Measurements from ENCODE around the gene CDK6.

Gene CDK6

GRCh38 chr7:92797693-92798092 lies 38.7 kb downstream of the CDK6 start:
- Histone ChIP-seq H3K4me3 (ENCODE audit: low read length in 2 of 2) (no peak overlapping the region), H3K9me3 (replicated peaks in 1 of 2; ENCODE audit: control insufficient read depth in 2 of 2, insufficient read depth in 1 of 2, low read depth in 1 of 2, low read length in 2 of 2) (no peaks in the 10 kb centered on the region), H3K4me2 (ENCODE audit: insufficient read depth, low read length, poor library complexity, severe bottlenecking) (no peak overlapping the region), H3K79me1 (ENCODE audit: low read depth, low read length) (no peaks in the 10 kb centered on the region), H3K9ac (ENCODE audit: low read depth, low read length, poor library complexity) (no peak overlapping the region), H3K4ac (ENCODE audit: low read length) (no peak overlapping the region), H3K36me3 (replicated peaks in 1 of 2; ENCODE audit: control insufficient read depth in 2 of 2, insufficient read depth in 2 of 2, low read length in 2 of 2) (no peaks in the 10 kb centered on the region), H3K14ac (ENCODE audit: low read length) (no peak overlapping the region), H2BK5ac (ENCODE audit: low read length) (no peak overlapping the region), H2BK12ac (ENCODE audit: low read length) (no peak overlapping the region), H3K27ac (replicated peaks; ENCODE audit: low read length) (no peak overlapping the region), H3K23ac (ENCODE audit: low read depth, low read length, poor library complexity) (no peak overlapping the region), H4K8ac (ENCODE audit: low read depth, low read length) (no peak overlapping the region), H2AFZ (ENCODE audit: low read length) (no peak overlapping the region), H3K27me3 (ENCODE audit: control insufficient read depth in 3 of 3, insufficient read depth in 3 of 3, low read depth in 1 of 3, low read length in 3 of 3) (no peaks in the 10 kb centered on the region), H2AK5ac (ENCODE audit: low read depth, low read length) (no peak overlapping the region), H2BK120ac (ENCODE audit: low read depth, low read length) (no peak overlapping the region), H3K18ac (ENCODE audit: low read length) (no peak overlapping the region), H4K91ac (ENCODE audit: low read depth, low read length, poor library complexity) (no peak overlapping the region), H3K4me1 (ENCODE audit: control insufficient read depth in 2 of 2, insufficient read depth in 1 of 2, low read depth in 1 of 2, low read length in 2 of 2) (no peaks in the 10 kb centered on the region), H2BK15ac (ENCODE audit: low read length) (no peak overlapping the region)
- whole genome bisulfite sequencing, 2 donors (ENCODE audit: extremely low coverage in 2 of 2, insufficient read length in 2 of 2, insufficient replicate concordance in 1 of 2): no CpG with 5 or more reads among the region's 4 CpGs
- DNase-seq (ENCODE audit: low spot score): no peak

GRCh38 chr7:92797284-92797683 lies 39.1 kb downstream of the CDK6 start:
- no peak overlapping the region for H2BK5ac ChIP-seq (ENCODE audit: low read length)
- no peak overlapping the region for H3K27ac ChIP-seq (replicated peaks; ENCODE audit: low read length)
- no peak overlapping the region for H2AK5ac ChIP-seq (ENCODE audit: low read depth, low read length)
- no peak overlapping the region for H3K23ac ChIP-seq (ENCODE audit: low read depth, low read length, poor library complexity)
- no peak overlapping the region for H2BK120ac ChIP-seq (ENCODE audit: low read depth, low read length)
- H3K18ac ChIP-seq (ENCODE audit: low read length): no peak overlapping the region
- no peaks in the 10 kb centered on the region for H3K9me3 ChIP-seq (replicated peaks in 1 of 2; ENCODE audit: control insufficient read depth in 2 of 2, insufficient read depth in 1 of 2, low read depth in 1 of 2, low read length in 2 of 2)
- DNase-seq (ENCODE audit: low spot score): no peak
- no peaks in the 10 kb centered on the region for H3K36me3 ChIP-seq (replicated peaks in 1 of 2; ENCODE audit: control insufficient read depth in 2 of 2, insufficient read depth in 2 of 2, low read length in 2 of 2)
- H2BK15ac ChIP-seq (ENCODE audit: low read length): no peak overlapping the region
- H3K4ac ChIP-seq (ENCODE audit: low read length): no peak overlapping the region
- no peak overlapping the region for H3K4me3 ChIP-seq (ENCODE audit: low read length in 2 of 2)
- no peaks in the 10 kb centered on the region for H3K27me3 ChIP-seq (ENCODE audit: control insufficient read depth in 3 of 3, insufficient read depth in 3 of 3, low read depth in 1 of 3, low read length in 3 of 3)
- no peak overlapping the region for H4K8ac ChIP-seq (ENCODE audit: low read depth, low read length)
- WGBS, 2 donors (ENCODE audit: extremely low coverage in 2 of 2, insufficient read length in 2 of 2, insufficient replicate concordance in 1 of 2): no CpG with 5 or more reads among the region's 1 CpG
- H3K4me1 ChIP-seq (ENCODE audit: control insufficient read depth in 2 of 2, insufficient read depth in 1 of 2, low read depth in 1 of 2, low read length in 2 of 2): no peaks in the 10 kb centered on the region
- H4K91ac ChIP-seq (ENCODE audit: low read depth, low read length, poor library complexity): no peak overlapping the region
- no peaks in the 10 kb centered on the region for H3K79me1 ChIP-seq (ENCODE audit: low read depth, low read length)
- no peak overlapping the region for H3K14ac ChIP-seq (ENCODE audit: low read length)
- no peak overlapping the region for H3K9ac ChIP-seq (ENCODE audit: low read depth, low read length, poor library complexity)
- H2BK12ac ChIP-seq (ENCODE audit: low read length): no peak overlapping the region
- H2AFZ ChIP-seq (ENCODE audit: low read length): no peak overlapping the region
- H3K4me2 ChIP-seq (ENCODE audit: insufficient read depth, low read length, poor library complexity, severe bottlenecking): no peak overlapping the region

- no CpG with 5 or more reads among the region's 2 CpGs for WGBS, 2 donors (ENCODE audit: extremely low coverage in 2 of 2, insufficient read length in 2 of 2, insufficient replicate concordance in 1 of 2)
- H3K27ac ChIP-seq (replicated peaks; ENCODE audit: low read length): no peak overlapping the region
- H2BK15ac ChIP-seq (ENCODE audit: low read length): no peak overlapping the region
- peaks cover 2 to 9% of the 10 kb centered on the region in 2 donors for H3K9me3 ChIP-seq (replicated peaks in 1 of 2; ENCODE audit: control insufficient read depth in 2 of 2, insufficient read depth in 1 of 2, low read depth in 1 of 2, low read length in 2 of 2)
- H3K9ac ChIP-seq (ENCODE audit: low read depth, low read length, poor library complexity): no peak overlapping the region
- H3K36me3 ChIP-seq (replicated peaks in 1 of 2; ENCODE audit: control insufficient read depth in 2 of 2, insufficient read depth in 2 of 2, low read length in 2 of 2): no peaks in the 10 kb centered on the region
- H3K23ac ChIP-seq (ENCODE audit: low read depth, low read length, poor library complexity): no peak overlapping the region
- H2AK5ac ChIP-seq (ENCODE audit: low read depth, low read length): no peak overlapping the region
- no peak overlapping the region for H3K4ac ChIP-seq (ENCODE audit: low read length)
- no peak overlapping the region for H3K14ac ChIP-seq (ENCODE audit: low read length)
- H3K79me1 ChIP-seq (ENCODE audit: low read depth, low read length): no peaks in the 10 kb centered on the region
- H4K91ac ChIP-seq (ENCODE audit: low read depth, low read length, poor library complexity): no peak overlapping the region
- no peak overlapping the region for H2AFZ ChIP-seq (ENCODE audit: low read length)
- H2BK5ac ChIP-seq (ENCODE audit: low read length): no peak overlapping the region
- H2BK12ac ChIP-seq (ENCODE audit: low read length): no peak overlapping the region
- DNase-seq (ENCODE audit: low spot score): no peak
- no peak overlapping the region for H4K8ac ChIP-seq (ENCODE audit: low read depth, low read length)
- no peak overlapping the region for H2BK120ac ChIP-seq (ENCODE audit: low read depth, low read length)
- H3K18ac ChIP-seq (ENCODE audit: low read length): no peak overlapping the region
- H3K4me3 ChIP-seq (ENCODE audit: low read length in 2 of 2): no peak overlapping the region
- H3K4me2 ChIP-seq (ENCODE audit: insufficient read depth, low read length, poor library complexity, severe bottlenecking): no peak overlapping the region
- H3K27me3 ChIP-seq (ENCODE audit: control insufficient read depth in 3 of 3, insufficient read depth in 3 of 3, low read depth in 1 of 3, low read length in 3 of 3): no peaks in the 10 kb centered on the region
- no peaks in the 10 kb centered on the region for H3K4me1 ChIP-seq (ENCODE audit: control insufficient read depth in 2 of 2, insufficient read depth in 1 of 2, low read depth in 1 of 2, low read length in 2 of 2)
These were observed 41.5 kb downstream of the CDK6 start for GRCh38 chr7:92794831-92795230.

GRCh38 chr7:92794391-92794790 lies 42.0 kb downstream of the CDK6 start:
- Histone ChIP-seq H4K91ac (ENCODE audit: low read depth, low read length, poor library complexity) (no peak overlapping the region), H3K4ac (ENCODE audit: low read length) (no peak overlapping the region), H3K9me3 (replicated peaks in 1 of 2; ENCODE audit: control insufficient read depth in 2 of 2, insufficient read depth in 1 of 2, low read depth in 1 of 2, low read length in 2 of 2) (peaks cover 2 to 9% of the 10 kb centered on the region in 2 donors), H2BK15ac (ENCODE audit: low read length) (no peak overlapping the region), H3K4me3 (ENCODE audit: low read length in 2 of 2) (no peak overlapping the region), H3K36me3 (replicated peaks in 1 of 2; ENCODE audit: control insufficient read depth in 2 of 2, insufficient read depth in 2 of 2, low read length in 2 of 2) (no peaks in the 10 kb centered on the region), H3K9ac (ENCODE audit: low read depth, low read length, poor library complexity) (no peak overlapping the region), H2AFZ (ENCODE audit: low read length) (no peak overlapping the region), H2BK12ac (ENCODE audit: low read length) (no peak overlapping the region), H3K27ac (replicated peaks; ENCODE audit: low read length) (no peak overlapping the region), H3K14ac (ENCODE audit: low read length) (no peak overlapping the region), H2BK5ac (ENCODE audit: low read length) (no peak overlapping the region), H3K23ac (ENCODE audit: low read depth, low read length, poor library complexity) (no peak overlapping the region), H3K27me3 (ENCODE audit: control insufficient read depth in 3 of 3, insufficient read depth in 3 of 3, low read depth in 1 of 3, low read length in 3 of 3) (no peaks in the 10 kb centered on the region), H2AK5ac (ENCODE audit: low read depth, low read length) (no peak overlapping the region), H4K8ac (ENCODE audit: low read depth, low read length) (no peak overlapping the region), H3K4me2 (ENCODE audit: insufficient read depth, low read length, poor library complexity, severe bottlenecking) (no peak overlapping the region), H2BK120ac (ENCODE audit: low read depth, low read length) (no peak overlapping the region), H3K4me1 (ENCODE audit: control insufficient read depth in 2 of 2, insufficient read depth in 1 of 2, low read depth in 1 of 2, low read length in 2 of 2) (no peaks in the 10 kb centered on the region), H3K18ac (ENCODE audit: low read length) (no peak overlapping the region), H3K79me1 (ENCODE audit: low read depth, low read length) (no peaks in the 10 kb centered on the region)
- DNase-seq (ENCODE audit: low spot score): no peak
- no CpG with 5 or more reads among the region's 4 CpGs for WGBS, 2 donors (ENCODE audit: extremely low coverage in 2 of 2, insufficient read length in 2 of 2, insufficient replicate concordance in 1 of 2)

Measured in neuronal stem cell (in vitro differentiated cells).